HG02870 (cell line): Measurements from ENCODE around the gene MYOD1.
A peak's percentile ranks its signal among the peaks of the same experiment; 100 is the strongest.

Experiments
- ATAC-seq: cut with Tn5 transposase; IDR thresholded peaks from one replicate; pipeline ENCODE4 v1.9.1; 2021; ENCODE audit warnings: mild to moderate bottlenecking, moderate library complexity; ENCODE audit not compliant: unreplicated experiment

MYOD1 gene

DNA sequence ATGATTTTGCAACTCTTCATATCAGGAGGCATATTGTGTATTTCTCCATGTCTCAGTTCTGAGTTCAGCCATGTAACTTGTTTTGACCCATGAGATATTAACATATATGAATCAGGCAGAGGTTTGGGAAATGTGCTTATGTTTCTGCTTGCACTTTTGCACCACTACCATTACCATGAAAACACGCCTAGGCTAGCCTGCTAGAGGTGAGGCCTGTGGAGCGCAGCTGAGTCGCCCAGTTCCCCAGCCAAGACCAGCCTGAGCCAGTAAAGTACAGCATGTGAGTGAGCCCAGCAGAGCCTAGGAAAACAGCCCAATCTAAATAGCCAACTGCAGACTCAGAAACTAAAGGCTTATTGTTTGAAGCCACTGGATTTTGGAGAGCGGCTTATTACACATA is 18.4 kb upstream of the MYOD1 start:
- ATAC-seq, result no peak

DNA sequence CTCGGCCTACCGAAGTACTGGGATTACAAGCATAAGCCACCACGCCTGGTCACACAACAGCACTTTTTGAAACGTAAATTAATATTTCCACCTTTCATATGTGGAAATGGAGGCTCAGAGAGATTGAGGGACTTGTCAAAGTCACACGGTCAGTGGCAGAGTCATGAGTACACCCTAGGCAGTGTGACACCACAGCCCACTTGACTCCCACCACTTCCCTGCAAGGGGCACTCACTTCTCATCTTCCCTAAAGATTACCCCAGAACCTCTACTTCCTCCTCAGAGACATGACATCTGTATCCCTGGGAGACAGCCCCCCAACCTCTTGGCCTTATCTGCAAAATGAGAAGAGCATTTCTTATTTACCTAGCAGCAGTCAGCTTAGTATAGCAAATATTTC is 16.5 kb upstream of the MYOD1 start:
- ATAC-seq, result no peak

DNA sequence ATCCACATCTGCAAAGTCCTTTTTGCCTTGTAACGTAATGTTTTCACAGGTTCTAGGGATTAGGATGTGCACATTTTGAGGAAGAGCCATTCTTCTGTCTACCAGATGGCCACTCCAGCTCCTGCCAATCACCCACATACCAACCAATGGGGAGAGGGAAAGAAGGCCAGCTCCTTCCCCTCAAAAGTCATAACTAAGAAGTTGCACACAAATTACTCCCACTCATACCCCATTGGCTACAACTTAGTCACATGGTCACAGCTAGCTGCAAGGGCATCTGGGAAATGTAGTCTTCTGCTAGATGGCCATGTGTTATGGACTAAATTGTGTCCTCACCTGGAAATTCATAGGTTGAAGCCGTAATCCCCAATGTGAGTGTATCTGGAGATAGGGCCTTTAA is 15.4 kb upstream of the MYOD1 start:
- no peak for ATAC-seq

DNA sequence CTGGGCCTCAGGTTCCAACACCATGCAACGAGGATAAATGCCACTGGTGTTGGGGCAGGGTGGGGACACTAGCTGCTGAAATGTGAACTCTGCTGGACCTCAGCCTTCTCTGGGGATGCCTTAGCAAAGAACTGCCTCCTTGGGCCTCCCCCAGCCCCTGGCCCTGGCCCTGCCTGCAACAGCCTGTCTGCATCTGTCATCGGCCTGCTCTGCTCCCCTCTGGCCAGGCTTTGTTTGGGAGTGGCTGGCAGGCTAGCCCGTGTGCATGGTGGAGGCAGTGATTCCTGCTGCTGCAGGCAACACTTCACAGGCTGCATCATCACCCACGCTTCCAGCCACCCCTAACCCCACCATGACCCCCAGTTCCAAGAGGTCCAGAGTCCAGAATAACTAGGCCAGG is 11.5 kb upstream of the MYOD1 start:
- no peak for ATAC-seq

DNA sequence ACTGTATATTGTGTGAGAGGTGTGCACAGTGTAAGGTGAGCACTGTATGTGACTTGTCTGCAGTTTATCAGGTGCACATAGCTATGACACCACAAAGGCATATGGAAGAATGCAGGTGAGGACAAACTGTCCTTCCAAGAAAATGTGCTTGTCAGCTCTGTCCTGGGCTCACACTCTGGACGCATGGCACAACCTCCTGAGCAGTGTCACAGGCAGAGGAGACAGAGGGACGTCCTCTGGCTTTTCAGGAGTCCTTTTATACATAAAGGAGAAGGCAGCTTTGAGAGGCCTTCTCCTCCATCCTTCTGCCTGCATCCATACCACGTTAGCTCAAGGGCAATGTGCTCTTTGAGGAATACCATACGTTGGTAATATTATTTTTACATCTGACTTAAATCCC is 7.5 kb upstream of the MYOD1 start:
- ATAC-seq, result no peak

DNA sequence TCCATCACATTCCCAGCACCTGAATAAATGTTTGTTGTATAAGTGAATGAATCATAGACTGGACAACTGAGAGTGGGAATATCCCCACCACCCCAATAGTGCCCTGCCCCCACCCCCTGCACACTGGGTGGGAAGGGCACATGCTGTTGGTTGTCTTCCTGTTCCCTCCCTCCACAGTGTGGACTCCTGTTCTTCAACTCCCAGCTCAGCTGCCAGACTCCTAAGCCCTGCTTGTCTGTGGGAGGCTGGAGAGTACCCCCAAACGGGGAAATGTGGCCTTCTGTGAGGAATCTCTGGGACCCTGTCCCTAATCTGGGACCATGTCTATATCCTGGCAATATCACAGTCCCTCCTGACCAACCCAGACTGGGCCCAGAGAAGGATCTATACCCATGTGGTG is 5.5 kb upstream of the MYOD1 start:
- no peak for ATAC-seq

DNA sequence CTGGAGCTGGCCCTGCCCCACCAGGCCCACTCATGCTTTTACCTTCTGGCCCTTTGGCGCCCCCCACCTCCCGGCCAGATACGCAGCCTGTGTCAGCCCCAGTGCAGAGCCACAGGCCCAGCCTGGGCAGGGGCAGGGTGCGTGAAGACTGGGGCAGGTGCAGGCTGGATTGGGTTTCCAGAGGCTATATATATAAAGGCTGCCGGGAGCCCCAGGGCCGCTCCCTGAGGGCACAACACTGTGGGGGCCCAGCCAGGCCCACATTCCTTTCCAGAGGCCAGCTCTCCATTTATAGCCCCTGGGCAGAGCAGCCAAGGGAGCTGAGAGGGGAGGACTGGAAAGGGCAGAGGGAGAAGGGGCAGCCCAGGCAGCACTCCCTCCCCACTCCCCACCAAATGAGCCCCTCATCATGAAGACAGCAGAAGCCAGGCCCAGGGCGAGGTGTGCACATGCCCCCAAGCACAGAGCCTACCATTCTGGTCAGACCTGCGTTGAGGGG is 5.0 kb upstream of the MYOD1 start:
- no peak for ATAC-seq

DNA sequence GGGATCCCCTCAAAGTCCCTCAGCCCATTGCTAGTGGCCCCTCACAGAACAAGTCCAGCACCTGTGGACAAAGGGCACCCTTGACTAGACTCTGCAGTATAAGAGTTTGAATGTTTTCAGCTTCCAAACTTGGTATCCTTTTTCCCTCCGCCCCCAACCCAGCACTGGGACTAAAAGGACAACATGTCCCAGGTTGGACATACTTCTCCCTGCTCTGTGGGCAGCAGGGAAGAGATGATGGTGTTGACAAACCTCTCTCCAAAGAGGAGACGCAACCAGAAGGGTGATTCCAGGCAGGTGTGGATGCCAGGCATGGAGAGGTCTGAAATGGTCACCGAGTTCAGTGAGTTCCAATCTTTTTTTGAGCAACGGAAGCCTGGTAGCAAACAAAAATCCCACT is 4.5 kb upstream of the MYOD1 start:
- no peak for ATAC-seq

DNA sequence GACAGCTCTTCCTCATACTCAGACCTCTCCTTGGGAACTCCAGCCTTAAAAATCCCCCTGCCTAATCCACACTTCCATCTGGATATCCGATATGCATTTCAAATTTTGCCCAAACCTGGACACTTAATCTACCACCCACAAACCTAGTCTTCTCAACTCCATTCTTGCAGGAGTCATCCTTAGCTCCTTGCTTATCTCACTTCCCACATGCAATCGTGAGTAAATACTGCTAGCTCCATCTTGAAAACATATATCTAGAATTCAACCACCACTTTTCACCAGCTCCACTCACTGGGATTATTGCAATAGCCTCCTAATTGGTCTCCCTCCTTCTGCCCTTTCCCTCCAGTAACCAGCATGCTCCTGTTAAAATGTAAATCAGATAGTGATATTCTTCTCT is 2.6 kb upstream of the MYOD1 start:
- ATAC-seq, result no peak

DNA sequence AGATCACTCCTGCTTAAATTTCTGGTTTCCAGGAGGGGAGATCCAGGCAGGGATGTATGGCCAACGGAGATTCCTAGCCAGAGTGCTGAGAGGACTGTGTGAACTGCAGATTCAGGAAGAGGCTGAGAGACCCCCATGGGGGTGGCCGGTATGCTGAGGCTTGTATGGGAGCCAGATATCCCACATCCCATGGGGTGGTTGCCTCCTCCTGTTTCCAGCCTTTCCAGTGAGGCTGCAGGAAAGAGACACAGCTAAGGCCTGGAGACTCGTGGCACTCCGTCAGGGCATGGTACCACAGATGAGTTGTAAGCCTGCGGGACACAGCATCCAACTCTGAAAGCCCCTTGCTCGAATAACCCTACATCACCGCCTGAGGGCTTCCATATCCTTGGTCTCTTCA is 1.4 kb upstream of the MYOD1 start:
- no peak for ATAC-seq

DNA sequence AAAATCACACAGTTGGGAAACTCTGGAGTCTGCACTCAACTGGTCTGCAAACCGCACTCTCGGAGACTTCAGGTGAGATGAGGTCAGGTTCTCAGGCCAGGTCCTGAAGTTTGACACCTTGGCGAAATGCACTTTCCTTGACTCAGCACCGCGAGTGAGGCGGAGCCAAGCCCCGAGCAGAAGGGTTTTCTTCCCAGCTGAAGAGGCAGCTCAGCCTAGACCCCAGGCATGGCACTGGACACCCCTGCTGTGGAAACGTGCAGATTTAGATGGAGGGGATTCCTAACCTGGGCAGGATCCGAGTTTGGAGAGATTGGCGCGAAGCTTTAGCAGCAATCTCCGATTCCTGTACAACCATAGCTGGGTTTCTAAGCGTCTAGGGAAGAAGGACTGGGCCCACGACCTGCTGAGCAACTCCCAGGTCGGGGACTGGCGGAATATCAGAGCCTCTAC is 835 bp upstream of the MYOD1 start:
- ATAC-seq, result no peak

DNA sequence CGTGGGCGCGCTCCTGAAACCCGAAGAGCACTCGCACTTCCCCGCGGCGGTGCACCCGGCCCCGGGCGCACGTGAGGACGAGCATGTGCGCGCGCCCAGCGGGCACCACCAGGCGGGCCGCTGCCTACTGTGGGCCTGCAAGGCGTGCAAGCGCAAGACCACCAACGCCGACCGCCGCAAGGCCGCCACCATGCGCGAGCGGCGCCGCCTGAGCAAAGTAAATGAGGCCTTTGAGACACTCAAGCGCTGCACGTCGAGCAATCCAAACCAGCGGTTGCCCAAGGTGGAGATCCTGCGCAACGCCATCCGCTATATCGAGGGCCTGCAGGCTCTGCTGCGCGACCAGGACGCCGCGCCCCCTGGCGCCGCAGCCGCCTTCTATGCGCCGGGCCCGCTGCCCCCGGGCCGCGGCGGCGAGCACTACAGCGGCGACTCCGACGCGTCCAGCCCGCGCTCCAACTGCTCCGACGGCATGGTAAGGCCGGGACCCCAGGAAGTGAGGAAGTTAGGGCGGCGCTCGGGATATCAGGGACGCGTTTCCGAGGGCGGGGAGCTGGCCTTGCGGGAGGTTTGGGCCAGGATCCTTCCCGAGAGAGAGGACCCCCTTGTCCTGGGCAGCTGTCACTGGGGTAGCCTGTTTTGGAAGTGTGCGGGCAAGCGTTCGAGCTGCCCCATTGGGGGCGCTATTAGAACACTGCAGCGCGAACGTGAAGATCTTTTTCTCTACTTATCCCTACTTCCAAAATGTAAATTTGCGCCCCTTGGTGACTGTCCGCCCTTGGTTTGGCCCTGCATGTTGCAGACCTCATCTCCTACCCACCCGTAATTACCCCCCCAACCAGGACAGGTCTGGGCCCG is 796 bp downstream of the MYOD1 start:
- ATAC-seq, result no peak

DNA sequence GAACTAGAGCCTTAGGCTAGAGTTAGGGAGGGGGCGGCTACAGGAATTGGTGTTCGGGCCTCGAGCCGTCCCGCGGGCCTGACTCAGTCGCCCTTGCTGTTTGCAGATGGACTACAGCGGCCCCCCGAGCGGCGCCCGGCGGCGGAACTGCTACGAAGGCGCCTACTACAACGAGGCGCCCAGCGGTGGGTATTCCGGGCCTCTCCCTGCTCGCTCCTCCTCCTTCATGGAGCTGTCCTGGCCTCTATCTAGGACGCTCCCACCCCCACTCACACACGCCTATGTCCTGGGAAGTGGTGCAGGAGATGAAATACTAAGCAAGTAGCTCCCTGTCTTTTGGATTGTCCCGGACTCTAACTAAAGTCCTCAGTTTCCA is 1.4 kb downstream of the MYOD1 start:
- ATAC-seq, result no peak

DNA sequence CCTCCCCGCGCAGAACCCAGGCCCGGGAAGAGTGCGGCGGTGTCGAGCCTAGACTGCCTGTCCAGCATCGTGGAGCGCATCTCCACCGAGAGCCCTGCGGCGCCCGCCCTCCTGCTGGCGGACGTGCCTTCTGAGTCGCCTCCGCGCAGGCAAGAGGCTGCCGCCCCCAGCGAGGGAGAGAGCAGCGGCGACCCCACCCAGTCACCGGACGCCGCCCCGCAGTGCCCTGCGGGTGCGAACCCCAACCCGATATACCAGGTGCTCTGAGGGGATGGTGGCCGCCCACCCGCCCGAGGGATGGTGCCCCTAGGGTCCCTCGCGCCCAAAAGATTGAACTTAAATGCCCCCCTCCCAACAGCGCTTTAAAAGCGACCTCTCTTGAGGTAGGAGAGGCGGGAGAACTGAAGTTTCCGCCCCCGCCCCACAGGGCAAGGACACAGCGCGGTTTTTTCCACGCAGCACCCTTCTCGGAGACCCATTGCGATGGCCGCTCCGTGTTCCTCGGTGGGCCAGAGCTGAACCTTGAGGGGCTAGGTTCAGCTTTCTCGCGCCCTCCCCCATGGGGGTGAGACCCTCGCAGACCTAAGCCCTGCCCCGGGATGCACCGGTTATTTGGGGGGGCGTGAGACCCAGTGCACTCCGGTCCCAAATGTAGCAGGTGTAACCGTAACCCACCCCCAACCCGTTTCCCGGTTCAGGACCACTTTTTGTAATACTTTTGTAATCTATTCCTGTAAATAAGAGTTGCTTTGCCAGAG is 2.0 kb downstream of the MYOD1 start:
- ATAC-seq, result no peak

DNA sequence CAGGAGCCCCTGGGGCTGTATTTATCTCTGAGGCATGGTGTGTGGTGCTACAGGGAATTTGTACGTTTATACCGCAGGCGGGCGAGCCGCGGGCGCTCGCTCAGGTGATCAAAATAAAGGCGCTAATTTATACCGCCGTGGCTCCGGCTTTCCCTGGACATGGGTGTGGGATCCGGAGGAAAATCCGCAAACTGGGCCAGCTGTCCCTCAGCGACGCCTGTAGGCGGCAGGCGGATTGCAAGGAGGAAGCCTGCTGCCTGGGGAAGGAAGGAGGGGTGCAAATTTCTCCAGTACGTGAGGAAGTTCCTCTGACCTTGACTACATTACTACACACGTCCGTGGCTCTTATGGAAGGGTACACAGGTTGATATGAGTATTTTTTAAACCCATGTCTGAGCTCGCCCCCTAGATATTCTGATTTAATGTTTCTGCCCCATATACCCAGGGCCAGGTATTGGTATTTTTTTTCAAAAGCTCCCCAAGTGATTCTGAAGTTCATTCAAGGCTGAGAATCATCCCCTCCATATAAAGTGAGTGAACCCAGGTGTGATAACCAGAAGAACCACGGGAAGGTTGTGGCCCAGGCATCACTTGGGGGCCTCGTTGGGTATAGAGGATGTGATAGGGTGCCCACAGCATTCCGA is 2.8 kb downstream of the MYOD1 start:
- ATAC-seq, result no peak

DNA sequence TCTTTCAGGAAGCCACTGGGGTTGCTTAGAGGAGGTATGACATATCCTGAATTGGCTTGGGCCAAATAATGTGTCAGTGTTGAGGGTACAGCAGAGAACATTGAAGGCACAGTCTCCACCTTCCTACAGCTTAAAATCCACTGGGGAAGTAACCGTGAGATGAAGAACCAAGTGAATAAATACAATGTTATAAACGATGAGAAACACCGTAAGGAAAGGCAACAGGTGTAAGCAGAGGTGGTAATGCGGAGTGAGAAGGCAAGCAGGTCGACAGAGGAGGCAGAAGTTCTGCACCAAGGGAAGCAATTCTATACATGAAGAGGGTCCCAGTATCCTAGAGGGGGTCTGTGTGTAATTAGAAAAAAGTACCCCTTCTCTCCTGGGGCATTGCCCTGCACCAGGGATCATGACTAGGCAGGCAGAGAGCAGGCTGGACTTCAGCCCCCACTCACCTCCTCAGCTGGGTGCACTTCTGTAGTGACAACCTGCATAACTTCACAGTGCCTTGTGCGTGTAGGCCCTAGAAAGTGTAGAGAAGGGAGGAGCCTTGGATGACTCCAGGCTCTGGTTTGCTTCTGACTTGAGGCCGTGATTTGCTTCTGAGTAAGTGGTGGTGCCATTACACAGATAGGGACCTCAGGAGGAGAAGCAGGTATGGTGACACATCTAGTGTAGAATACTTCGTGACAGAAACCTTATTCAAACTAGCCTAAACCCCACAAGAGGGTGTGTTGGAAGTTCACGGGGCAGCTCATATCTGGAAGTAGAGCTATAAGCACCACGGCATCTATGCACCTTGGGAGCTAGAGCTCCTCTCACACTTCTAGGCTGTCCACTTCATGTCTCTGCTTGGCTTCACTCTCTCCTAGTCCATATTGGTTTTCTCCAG is 4.9 kb downstream of the MYOD1 start:
- no peak for ATAC-seq

DNA sequence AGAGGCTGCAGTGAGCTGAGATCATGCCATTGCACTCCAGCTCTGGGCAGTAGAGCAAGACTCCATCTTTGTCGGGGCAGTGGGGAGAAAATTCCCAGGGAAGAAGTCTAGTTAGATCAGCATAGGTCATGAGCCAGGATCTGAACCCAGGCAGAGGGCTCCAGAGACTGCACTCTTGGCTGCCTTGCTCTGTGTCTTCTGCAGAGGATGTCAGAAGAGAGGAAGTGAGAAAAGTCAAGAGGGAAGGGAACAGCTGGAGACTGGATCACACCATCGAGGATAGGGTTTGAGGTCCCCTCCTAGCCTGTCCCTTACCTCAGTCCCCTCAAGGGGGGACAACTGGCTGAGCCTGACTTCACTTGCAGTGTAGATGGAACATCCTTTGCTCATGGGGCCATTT is 5.8 kb downstream of the MYOD1 start:
- no peak for ATAC-seq

DNA sequence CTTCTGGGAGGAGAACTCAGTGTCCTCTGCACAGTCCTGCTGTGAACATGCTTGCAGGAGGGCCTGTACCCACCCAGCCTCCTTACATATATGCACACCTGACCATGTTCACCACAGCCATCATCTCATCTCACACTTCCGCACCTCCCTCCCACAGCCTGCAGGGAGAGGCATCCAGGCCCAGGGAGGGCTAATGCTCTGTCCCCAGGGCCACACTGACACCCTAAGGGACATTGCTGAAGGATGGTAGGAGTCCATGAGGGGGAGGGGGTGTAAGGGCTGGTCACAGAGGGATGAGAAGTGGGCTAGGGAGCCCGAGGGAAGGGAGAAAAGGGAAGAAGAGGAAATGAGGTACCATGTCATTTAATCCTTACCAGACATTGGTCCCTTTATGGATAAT is 10.8 kb downstream of the MYOD1 start:
- no peak for ATAC-seq

DNA sequence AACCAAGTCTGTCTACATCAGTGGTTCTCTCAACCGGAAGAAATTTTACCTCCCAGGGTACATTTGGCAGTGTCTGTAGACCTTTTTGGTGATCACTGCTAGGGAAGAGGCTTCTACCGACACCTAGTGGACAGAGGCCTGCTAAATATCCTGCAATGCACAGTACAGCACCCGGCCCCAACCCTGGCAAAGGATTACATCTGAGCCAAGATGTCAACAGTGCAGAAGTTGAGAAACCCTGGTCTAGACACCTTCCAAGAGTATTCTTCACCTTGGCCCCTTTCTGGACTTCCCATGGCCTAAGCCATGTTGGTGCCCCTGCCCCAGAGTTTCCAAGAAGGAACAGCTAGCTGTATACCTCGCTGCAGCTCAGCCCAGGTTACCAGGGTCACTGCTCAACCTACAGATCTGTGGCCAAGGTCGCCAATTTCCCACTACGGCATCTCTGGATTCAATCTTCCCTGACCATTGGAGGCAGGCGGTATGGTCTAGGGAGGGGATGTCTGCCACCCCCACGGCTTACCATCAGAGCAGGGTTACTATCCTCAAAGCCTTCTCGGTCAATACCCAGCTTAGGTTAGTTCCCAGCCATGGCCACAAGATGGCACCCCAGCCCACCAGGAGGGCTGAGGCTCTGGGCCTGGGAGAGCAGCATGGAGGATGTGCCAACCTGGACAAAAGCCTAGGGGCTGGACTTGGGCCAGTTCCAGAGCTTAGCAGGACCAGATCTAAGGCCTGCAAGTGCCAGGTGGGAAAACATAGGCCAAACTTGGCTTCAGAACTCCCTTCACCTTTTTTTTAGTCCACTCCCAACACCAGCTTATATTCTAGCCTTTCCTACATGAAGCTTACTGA is 11.5 kb downstream of the MYOD1 start:
- ATAC-seq, result peak; percentile 83

DNA sequence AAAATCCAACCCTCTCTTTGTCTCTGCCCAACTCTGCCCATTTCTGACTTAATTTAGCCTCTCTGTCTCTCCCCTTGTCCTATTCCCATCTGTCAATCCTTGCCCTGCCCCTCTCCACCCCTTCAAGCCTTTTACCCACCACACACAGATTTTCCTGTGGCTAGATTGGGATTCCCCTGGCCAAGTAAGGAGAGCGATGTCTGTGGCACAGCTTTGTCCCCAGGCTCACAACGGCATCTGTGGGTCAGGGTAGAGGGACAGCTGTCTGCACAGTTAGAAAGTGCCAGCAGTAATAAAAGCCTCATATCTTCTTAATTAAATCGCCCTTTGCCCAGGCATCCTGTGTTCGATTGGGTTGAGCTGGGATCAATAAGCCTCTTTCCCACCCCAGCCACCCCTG is 13.9 kb downstream of the MYOD1 start:
- no peak for ATAC-seq
